Bone marrow (tissue), 2 donors: ENCODE measurements around the gene BRSK2.
A peak's percentile ranks its signal among the peaks of the same experiment; 100 is the strongest.

Experiments used
- DNase-seq, 2 donors: peaks; one replicate each; lab custom pipeline; 2025; lab: John Stamatoyannopoulos, UW

The BRSK2 gene

DNA sequence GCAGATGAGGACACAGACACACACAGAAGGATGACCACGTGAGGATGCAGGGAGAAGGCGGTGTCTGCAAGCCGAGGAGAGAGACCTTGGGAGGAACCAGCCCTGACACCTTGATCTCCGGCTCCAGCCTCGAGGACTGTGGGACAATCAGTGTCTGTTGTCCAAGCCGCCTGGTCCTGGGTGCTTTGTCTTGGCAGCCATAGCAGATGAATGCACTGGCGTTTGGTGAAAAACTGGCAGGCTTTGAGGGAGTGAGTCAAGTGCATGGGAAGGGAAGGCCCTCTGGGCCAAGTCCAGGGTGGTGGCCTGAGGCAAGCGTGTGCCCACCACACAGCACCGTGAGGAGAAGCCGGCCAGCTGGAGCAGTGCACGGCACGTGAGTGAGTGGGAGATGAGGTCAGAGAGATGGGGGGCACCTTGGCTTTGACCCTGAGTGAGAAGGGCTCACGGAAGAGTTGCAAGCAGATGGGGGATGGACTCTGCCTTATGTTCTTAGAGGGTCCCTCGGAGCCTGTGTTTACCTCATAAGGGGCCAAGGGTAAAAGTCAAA is 12.4 kb upstream of the BRSK2 start:
- no peak for DNase-seq

DNA sequence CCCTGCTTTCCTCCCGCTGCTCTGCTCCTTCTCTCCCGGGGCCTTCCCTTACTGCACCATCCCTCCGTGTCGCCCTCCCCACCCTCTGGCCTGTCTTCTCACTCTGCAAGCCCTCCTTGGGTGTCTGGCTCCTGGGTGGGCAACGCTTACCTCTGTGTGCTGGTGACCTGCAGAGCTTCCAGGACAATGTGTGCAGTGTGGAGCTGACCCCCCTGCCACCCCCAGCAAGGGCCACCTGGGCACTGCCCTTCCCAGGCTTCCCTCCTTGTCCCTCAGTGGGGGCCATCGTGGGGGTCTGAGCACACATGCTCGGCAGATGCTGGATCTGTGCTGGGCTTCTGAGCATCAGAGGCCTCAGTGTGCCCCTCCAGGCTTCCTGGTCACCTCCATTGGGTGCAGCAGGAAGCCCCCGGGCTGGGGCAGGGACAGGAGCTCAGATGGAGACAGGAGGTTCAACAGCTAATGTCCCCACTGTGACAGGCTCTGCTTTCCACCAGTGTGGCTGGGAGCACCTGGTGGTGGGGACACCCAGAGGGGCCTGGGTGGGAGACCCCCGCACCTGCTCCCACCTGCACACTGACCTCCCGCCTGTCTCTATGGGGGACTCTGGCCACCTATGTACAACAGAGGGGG is 7.8 kb upstream of the BRSK2 start:
- no peak for DNase-seq

DNA sequence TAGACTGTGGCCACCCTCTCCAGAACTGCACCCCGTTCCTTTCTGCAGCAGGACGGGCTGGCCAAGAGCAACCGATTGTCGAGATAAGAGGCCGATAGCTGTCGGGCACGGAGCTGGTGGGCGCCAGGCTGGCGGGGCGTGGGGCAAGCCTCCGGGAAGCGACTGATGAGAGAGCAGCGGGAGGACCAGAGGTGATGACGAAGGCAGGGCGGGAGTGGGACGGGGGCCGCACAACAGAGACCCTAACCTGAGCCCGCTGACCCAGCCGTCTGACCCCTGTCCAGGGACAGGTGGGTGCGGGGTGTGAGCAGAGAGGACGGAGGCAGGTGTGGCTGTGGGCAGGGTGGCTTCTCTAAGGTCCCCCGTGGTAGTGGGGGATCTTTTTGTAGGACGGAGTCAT is 7.3 kb upstream of the BRSK2 start:
- no peak for DNase-seq

DNA sequence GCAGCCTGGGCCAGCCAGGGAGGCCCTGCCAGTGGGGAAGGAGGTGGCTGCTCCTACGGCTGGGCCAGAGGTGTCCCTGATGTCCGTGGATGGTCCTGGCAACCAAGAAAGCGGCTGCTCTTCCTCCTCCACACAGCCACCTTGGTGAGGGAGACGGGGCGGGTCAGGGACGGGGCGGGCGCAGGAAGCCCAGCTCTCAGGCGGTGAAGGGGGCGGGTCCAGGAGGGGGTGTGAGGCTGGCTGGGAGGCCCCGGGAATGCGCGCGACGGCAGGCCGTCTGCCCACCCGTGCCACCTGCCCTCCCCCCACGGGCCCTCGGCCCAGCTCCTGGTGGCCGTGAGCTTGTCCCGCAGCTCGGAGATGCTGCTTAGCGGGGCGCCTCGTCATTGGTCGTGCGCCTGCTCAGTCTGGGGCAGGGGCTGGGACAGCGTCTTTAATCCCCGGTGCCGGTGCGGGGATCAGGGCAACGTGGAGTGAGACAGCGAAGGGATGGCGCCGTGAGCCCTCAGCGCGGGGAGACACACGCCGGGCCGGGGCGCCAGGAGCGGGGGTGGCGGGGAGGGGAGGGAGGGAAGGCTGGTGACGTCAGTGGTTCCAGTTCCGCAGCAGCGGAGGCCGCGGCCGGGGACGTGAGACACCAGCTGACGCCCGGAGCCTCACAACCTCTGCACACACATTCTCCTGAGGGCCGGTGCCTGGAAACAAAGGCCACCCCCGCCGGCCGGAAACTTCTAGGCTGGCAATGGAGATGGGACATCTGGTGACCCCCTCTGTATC is 6.7 kb upstream of the BRSK2 start:
- peak; percentile 44 to 63 for DNase-seq

DNA sequence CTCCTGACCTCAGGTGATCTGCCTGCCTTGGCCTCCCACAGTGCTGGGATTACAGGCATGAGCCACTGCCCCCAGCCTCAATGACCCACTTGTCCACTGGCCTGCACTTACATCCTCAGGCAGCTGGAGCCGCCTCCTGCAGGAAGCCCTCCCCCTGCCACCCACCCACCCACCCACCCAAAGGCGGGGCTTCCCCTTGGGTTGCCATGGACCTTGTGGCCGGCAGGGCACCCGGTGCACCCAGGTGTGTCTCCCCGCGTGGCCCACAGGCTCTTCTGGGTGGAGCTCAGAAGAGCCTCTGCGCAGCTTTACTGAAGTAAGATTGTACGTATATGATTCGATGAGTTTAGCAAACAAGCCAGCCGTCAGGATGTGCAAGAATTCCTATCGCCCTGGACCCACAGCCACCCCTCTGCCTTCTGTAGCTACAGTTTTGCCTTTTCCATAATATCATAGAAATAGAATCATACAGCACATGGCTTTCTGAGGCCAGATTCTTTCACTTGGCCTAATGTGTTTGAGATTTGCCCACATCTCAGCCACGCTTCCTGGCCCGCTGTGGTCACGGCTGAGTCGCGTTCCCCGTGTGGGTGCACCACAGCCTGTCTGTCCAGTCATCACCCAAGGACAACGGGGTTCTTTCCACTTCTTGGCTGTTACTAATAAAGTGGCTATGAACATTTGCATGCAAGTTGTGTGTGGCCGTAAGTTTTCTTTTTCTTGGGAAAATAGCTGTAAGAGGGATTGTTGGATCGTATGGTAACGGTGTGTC is 5.3 kb upstream of the BRSK2 start:
- no peak for DNase-seq

DNA sequence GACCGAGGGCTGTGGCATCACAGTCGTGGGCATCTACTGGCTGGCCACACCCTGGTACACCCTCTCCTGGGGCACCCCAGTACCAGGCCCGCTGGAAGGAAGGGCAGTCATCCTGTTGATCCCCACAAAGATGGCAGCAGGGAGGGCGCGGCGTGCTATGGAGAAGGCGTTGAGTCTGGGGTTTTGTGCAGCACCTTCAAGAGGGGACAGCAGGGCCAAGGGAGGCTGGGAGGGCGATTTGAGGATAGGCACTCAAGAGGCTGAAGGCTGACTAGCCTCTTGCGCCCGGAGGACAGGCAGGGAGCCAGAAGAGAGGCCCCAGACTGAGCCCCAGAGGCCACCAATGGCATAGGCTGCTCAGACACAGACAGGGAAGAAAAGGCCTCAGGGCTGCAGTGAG is 2.2 kb upstream of the BRSK2 start:
- DNase-seq = no peak

DNA sequence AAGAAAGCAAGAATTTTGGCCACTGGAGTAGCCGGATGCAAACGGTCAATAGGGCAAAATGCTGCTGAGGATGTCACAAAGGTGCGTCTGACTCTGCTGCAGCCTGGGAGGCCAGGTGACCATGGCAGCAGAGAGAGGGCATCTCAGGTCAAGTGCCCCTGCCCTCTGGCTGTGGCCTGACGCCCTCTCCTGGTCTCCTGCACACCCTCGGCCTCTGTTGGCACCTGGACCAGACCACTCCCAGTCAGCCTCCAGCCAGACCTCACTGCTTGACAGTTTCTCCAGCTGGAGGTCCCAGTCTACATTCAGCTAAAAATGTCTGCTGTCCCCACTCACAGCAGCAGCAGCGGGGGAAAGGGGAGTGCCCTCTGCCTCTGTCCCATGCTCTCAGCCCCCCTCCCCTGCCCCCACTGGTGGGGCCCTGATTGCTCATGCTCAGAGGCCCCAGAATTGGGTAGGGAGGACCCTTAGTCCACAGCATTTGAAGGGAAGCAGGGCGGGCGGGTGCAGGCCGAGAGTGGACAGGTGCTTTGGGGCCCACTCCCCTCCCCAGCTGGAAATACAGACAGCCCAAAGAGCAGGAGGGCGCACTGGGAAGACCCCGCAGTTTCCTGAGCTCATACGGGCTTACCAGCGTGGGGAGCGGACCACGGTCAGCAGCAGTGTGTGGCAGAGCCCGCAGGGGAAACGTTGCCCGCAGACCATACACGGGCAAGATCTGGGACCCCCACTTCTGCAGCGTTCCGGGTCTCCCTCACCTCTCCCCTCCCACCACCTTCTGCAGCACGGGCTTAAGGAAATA is 1.6 kb upstream of the BRSK2 start:
- no peak for DNase-seq

DNA sequence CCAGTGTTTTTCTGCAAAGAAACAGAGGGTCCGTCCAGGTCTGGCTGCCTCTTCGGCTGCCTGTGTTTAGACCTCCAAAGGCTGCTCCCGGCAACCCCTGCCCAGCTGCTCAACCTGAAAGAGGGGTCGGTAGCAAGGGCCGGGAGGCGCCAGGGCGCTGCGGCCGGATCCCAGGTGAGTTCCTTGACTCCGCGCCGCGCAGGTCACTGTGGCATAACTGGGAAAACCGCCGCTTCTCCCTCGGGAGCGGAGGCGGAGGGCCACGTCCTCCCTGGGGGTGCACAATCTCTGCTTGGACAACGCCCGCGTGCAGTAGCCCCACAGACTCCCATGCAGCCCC is 1.0 kb upstream of the BRSK2 start:
- DNase-seq = no peak

DNA sequence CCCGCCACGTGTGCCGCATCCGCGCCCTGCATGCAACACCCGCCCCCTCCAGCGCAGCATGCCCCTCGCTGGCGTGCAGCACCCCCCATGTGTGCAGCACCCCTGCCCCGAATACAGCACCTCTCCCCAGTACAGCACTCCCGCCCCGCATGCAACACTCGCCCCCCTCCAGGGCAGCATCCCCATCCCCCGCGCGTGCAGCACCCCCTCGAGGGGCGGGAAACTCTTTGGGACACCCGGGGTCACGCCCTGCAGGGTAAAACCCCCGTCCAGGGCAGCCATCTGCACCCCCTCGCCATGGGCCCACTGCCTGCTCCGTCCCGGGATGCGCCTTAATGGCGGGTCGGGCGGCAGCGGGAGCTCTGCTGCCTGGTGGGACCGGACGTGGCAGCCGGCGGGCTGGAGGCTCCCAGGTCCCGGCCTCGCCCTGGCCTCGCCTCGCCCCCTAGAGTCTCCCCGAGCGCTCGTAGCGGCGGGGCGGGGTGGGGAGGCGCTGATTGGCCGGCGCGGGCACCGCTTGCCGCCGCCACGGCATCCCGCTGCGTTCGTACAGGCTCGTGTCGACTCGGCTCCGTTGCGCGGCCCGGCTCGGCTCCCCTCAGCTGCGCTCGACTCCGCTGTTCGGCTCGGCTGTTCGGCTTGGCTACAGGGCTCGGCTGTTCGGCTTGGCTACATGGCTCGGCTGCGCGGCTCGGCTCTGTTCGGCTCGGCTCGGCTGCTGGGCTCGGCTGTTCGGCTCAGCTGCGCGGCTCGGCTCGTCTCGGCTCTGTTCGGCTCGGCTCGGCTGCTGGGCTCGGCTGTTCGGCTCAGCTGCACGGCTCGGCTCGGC is 417 bp upstream of the BRSK2 start:
- peak; percentile 80 to 85 for DNase-seq

DNA sequence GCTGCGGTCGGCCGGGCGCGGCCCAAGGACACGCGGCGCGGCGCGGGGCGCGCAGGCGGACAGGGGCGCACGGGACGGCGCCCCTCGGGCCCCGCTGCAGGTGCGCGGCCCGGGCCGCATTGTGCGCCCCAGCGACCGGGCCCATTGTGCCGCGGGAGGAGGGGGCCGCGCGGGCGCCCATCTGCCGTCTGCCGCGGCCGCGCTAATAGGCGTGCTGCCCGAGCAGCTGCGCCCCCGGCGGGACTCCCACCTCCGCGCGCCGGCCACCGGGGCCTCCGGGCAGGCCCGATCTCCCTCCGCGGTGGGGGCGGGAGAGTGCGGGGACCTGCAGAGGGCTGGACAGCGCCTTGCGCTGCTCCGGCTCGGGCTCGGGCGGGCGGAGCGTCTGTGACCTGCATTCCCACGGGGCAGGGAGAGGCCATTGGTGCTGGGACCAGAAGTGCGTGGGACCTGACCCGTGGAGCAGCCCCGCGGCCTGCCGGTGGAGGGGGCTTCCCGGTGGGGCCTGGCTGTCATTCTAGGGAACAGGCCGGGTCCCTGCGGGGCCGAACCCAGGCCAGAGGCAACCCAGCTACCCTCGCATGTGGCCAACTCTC is 933 bp downstream of the BRSK2 start:
- no peak for DNase-seq

DNA sequence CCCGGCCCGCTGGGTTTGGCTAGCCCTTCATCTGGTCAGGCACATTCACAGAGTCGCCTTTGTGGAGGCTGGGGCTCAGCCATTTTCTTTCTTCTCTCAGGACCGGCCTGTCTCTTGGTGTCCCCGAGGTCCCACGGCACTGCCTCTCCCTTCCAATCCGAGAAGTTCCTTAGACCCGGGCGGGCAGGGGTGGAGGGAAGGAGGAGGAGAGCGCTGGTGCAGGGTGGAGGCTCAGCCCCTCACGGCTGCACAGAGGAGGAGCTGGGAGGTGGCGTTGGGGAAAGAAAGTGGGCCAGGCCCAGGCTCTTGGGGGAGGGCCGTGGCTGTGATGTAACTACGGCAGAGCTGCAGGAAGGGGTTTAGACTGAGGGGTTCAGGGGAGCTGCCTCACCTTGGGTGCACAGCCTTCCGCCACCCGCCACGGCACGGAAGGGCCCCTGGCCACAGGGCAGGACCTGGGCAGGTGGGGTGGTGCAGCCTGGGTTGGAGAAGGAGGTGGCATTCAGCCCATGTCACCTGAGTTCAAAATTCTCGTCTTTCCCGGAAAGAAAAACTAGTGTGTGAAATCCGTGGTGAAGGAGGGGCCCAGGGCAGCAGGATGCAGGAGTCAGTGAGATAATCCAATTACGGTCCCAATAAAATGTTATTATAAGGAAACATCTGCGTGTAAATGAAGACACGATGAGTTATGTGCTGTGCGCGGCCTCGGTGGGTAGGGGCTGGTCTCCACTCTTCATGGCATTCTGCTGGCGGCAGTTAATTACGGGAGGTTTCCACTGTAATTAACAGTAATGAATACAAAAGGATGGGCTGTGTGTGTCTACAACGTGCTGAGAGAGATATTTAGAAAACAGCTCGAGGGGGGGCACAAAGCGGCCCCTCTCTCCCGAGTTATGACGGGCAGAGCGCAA is 1.7 kb downstream of the BRSK2 start:
- DNase-seq = no peak

DNA sequence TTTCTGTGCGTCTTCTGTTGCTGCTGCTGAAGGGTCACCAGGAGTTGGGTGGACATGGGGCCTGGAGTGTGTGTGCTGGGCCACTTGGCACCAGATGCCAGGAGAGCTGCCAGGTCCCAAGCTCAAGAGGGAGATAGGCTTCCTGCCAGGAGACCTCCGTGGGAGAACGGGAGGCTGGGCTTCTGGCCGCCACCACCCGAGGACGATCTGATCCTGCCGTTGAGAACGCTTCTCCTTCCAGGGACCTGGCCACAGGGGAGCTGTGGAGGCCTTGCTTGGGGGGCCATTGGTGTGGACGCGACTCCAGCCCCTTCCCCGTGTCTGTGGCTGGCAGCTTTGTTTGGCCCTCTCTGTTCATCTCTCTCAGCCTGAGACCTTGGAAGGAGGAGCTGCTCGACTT is 2.4 kb downstream of the BRSK2 start:
- DNase-seq = no peak

DNA sequence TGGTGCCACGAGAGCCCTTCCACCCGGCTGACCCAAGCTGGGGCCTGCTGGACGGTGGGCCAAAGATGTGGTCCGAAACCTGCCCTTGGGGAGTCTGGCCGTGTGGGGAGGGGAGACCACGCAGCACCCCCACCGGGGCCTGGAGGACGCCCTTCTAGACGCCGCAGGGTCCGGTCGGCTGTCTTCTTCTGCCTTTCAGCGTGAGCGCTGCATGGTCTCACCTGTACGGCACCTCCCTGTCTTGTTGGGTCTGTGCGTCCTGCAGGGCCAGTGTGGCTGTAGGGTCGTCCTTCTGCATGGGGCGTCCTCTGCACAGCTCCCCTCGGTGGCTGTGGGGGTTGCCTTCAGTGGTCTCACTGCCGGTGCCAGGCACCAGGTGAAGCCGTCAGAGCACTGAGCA is 2.8 kb downstream of the BRSK2 start:
- no peak for DNase-seq

DNA sequence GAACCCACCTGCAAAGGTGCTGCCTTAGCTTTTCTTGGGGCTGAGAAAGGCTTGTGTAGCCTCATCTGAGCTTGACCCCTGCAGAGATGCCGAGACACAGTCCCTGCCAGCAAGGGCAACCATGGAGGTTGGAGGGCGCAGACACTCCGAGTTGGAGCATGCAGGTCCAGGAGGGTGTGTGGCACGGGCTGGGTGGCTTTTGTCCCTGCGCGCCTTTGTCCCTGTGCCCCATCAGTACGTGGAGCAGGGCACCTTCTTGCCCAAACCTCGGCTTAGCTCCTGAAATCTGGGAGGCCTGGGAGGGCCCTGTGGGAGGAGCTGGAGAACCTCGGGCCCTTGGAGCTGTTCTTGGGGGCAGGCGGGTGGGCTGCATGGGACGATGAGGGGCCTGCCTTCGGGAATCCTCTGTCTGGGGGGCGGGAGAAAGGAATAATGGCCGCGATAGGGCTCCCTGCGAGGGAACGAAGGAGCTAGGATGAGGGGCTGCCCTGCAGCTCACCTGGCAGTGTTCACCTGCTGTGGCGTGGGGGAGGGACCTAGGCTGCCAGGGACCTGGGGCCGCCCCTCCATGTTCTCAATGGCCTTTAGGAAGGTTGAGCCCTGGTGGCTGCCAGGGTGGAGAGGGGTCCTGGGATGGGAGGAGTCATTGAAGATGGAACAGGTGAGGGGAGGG is 3.4 kb downstream of the BRSK2 start:
- no peak for DNase-seq

DNA sequence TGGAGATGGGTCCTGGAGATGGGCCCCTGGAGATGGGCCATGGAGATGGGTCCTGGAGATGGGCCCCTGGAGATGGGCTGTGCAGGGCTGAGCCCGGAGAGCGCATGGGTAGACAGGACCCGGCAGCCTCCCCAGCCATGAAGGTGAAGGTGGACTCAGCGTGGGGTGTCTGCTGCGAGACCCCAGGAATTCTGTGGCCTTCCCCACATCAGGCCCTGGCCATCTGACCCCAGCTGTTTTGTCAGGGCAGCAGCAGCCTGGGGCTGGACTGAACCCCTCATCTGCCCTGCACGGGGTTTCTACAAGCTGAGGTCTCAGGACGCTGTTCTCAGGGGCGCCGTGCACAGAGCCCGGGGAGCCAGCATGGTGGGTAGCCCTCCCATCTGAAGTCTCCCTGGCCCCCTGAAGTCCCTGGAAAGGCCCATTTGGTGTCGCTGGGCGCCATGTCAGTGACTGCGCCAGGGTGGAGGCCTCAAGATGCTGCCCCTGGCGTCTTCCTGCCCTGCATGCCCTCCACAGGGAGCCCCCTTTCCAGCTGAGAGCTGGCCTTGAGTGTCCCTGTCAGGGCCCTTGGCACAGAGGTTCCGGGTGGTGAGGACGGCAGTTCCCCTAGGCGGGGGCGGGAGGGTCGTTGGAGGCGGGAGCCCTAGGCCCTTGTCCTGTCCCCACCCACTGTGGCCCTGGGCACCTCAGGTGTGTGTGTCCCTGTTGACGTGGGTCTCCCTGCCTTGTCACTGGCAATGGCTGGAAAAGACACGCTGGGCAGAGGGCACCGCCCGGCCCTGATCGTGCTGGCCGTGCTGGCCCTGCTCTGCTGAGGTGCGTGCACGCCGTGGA is 5.4 kb downstream of the BRSK2 start:
- DNase-seq = no peak

DNA sequence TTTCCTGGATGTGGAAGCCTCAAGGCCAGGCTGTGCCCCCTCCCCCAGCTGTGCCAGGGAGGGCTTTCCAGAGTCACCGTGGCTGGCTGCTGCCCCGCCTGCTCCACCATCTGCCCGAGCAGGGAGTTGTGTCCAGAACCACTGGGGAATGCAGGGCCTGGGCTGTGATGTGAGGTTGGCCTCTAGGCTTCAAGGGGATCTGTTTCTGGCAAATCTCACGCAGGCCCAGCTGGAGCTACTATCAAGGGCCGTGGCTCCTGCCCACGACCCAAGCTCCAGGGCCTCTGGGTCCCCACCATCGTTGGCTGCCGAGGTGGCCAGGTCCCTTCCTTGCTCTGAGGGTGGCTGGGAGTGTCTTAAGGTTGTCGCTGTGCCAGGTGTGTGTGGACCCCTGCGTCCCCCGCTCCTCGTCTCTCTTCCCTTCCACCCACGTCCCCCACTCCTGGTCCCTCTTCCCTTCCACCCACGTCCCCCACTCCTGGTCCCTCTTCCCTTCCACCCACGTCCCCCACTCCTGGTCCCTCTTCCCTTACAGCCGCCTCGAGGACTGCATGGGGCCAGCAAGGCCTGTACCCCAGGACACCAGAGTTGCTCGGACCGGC is 6.1 kb downstream of the BRSK2 start:
- no peak for DNase-seq

DNA sequence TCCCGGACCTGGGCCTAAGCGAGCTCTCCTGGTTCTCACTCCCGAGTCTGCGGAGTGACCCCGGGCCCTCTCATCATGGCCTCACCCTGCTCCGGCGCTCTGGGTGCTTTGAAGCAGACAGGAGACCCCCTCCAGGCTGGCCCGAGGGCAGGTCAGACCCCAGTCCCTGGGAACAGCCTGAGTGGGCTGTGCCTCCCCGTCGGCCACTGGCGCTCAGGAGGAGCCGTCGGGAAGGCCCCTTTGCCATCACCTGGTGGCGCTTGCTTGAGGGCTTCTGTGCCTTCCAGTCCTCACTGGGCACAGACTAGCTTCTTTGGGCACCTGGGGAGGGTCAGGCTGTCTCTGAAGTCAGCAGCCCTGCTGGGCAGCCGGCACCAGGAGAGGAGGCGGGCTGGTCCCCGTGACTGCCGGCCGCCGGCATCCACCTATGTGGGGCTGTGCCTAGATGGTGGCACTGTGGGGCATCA is 6.7 kb downstream of the BRSK2 start:
- DNase-seq = no peak
